NCI-H1417 (cell line): Measurements from ENCODE around the gene PNKD.
A peak's percentile ranks its signal among the peaks of the same experiment; 100 is the strongest.
"Not testable (repeated sequence)": the region's sequence is repeated elsewhere in the genome, so short reads cannot be mapped to it uniquely, and the experiment has no call there.

Experiments used
- DNase-seq, 3 experiments: peaks; one replicate each; lab custom pipeline; 2025; lab: John Stamatoyannopoulos, UW

The PNKD gene

DNA sequence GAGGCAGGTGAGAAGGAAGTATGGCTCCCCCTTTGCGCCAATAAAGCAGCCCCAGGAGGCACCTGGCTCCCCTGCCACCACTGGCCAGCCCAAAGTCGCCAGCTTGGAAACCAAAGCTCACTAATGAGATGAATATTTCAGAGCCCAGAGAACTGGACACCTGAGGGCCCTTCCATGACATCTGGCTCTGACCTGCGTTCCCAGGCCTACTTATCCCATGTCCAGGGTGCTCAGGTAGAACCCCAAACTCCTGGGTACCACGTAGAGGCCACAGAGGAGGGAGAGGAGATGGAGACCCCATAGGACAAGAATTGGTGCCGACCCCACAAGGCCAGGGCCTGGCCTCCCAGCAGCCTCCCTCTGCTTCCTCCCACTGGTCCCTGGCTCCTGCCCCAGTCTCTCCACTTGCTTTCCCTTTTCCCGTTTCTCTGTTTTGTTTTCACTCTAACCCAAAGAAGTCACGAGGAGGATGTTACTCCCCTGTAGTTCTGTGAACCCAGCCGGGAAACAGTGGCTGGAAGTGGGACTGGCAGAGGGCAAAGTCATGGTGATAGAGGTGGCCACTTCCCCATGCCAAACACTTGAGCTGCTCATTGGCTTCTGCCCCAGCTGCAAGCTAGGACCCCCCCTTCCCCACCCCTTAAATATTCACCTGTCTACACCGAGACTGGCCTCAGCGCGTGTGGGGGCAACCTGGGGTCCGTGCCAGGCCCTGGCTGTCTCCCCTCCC lies 21.2 kb downstream of the PNKD start:
- no peak for DNase-seq

- DNase-seq, result no peak
Measured at GRCh38 chr2:218292048-218293014, 22.0 kb downstream of the PNKD start, which contains the start of gene TMBIM1. Gene TMBIM1, minus strand, starts transcription at chr2:218292503. Its CDS starts 10,362 bp downstream, at chr2:218282141.

- no peak for DNase-seq
Measured at GRCh38 chr2:218293715-218294429, 23.6 kb downstream of the PNKD start.

DNA sequence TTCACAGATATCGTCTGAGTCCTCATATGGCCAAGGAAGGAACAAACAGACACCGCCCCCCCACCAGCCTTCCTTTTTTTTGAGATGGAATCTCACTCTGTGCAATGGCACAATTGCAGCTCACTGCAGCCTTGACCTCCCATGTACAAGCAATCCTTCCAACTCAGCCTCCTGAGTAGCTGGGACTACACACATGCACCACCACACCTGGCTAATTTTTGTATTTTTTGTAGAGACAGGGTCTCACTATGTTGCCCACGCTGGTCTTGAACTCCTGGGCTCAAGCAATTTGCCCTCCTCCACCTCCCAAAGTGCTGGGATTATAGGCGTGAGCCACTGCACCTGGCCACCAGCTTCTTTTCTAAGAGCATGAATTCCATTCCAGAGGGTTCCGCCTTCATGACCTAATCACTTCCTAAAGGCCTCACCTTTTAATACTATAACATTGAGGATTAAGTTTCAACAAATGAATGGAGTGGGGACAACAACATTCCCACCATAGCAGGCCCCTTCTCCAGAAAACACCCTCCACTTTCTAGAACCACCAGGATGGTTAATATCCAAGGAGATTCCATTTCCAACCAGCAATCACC lies 24.2 kb downstream of the PNKD start:
- no peak for DNase-seq

GRCh38 chr2:218295029-218295428 lies 24.7 kb downstream of the PNKD start:
- DNase-seq, result peak in 2 of 3 experiments; percentile 15 to 28

GRCh38 chr2:218296200-218296599 lies 25.9 kb downstream of the PNKD start:
- no peak for DNase-seq

GRCh38 chr2:218296847-218297246 lies 26.5 kb downstream of the PNKD start:
- DNase-seq, result no peak

- no peak for DNase-seq
Measured at GRCh38 chr2:218298314-218298875, 28.1 kb downstream of the PNKD start.

DNA sequence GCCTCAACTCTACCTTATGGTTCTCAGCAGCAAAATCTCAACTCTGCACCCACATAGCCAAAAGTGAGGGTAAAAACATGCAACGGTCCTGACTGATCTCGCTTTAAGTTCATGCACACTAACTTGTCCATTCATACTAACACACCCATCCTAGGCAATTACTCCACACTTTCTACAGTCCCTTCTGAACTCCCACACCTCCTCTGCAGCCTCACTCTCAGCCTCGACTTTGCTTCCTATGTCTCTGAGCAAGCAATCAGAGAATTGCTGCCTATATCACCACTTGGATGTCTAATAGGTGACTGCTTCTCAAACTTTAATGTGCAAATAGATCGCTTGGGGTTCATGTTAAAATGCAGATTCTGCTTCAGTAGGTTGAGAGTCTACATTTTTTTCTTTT lies 29.8 kb downstream of the PNKD start:
- DNase-seq, result no peak

GRCh38 chr2:218301176-218301819 lies 31.0 kb downstream of the PNKD start:
- peak; percentile 77 to 93 (median 80) for DNase-seq

DNA sequence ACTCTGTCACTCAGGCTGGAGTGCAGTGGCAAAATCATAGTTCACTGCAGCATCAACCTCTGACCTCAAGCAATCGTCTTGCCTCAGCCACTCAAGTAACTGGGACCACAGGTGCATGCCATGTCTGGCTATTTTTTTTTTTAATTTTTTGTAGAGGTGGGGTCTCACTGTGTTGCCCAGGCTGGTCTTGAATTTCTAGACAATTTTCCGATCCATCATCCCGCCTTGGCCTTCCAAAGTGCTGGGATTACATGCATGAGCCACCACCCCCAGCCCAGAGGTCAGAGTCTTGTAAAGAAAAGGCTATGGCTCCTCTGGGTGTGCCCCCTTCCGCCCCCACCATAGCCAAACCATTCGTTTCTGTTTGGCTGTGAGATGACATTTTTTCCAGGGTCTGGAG lies 35.1 kb downstream of the PNKD start:
- DNase-seq, result no peak

DNA sequence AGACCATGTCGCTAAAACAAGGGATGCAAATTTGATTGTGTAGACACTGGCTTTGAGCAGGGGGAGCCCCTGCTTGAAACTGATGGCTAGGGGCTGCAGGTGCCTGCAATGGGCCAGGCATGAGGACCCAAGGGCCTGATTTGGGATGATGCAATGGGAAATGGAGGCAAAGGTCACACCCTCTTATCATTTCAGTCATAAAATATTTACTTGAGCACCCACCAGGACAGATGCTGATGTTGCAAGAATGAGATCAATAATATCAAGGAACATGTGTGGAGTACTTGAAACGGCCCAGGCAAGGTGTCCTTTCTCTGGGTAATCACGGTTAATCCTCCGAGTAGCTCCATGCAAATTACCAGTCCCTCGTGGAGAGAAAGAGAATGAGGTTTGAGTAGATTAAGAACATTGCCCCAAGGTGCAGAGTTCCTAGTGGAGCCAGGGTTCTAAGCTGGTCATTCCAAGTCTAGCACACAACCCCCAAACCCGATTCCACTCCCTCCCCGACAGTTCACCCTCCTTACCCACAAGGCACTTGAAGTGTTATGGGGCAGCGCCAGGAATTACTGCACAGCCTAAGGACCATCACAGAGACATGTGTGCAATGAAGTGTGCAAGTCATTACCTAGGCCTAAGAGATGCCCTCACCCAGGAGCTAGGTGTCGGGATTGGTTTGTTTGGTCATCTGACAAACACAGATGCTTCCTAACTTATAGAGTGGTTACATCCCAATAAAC lies 36.0 kb downstream of the PNKD start:
- no peak for DNase-seq

- DNase-seq, result no peak
Measured at GRCh38 chr2:218307415-218308090, 37.2 kb downstream of the PNKD start.

- no peak for DNase-seq
Measured at GRCh38 chr2:218310853-218311540, 40.7 kb downstream of the PNKD start.

GRCh38 chr2:218311541-218312266 lies 41.4 kb downstream of the PNKD start:
- not testable (repeated sequence) for DNase-seq

GRCh38 chr2:218312267-218312756 lies 42.0 kb downstream of the PNKD start:
- no peak for DNase-seq

DNA sequence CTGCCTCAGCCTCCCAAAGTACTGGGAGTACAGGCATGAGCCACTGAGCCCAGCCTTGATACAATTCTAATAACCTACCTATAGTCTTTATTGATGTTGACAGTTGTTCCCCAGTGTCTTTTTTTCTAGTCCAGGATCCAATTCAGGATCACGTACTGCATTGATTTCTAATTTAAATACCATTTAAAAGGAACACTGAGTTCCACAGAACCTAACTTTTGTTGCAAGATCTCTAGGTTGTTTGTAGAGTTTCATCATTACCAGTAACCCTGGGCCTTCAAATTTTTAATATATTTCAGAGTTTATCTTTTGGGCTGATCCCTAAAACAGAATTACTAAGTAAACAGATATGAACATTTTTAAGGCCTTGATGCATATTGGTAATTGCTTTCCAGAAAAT lies 43.0 kb downstream of the PNKD start:
- DNase-seq, result no peak

GRCh38 chr2:218314764-218315163 lies 44.4 kb downstream of the PNKD start:
- DNase-seq, result not testable (repeated sequence)
